Right cardiac atrium (tissue), 5 donors: ENCODE data around the gene DAPK1. TPM values are rescaled to one million over a fixed set of nuclear protein-coding genes. Genes with fewer than 3 reads are reported as not detected.

ENCODE experiments used
- ATAC-seq, 2 donors: fragments of 200-7000 bp; cut with Tn5 transposase; one replicate each; pipeline versions ENCODE4 v1.8.0 to v1.9.1; 2020; ENCODE audit warnings: moderate library complexity in 2 of 2, mild to moderate bottlenecking in 1 of 2
- DNase-seq, 3 donors: peaks; one replicate each; pipeline ENCODE4 v3.0.0-alpha.2; 2020
- H3K27ac ChIP-seq: one replicate; pipeline ENCODE4 v1.5.1; 2013; ENCODE audit warnings: mild to moderate bottlenecking, low read length, control low read depth, moderate library complexity
- H3K27me3 ChIP-seq: one replicate; pipeline ENCODE4 v1.6.1; 2013; ENCODE audit not compliant: control insufficient read depth, insufficient read depth
- H3K4me1 ChIP-seq: one replicate; pipeline ENCODE4 v1.6.1; 2013; ENCODE audit warnings: low read length; ENCODE audit not compliant: control insufficient read depth, insufficient read depth
- H3K4me3 ChIP-seq: one replicate; pipeline ENCODE4 v1.5.1; 2013; ENCODE audit warnings: low read length, control low read depth
- H3K9me3 ChIP-seq: one replicate; pipeline ENCODE4 v1.6.1; 2013; ENCODE audit warnings: low read length; ENCODE audit not compliant: control insufficient read depth
- WGBS: extraction: QIAGEN DNeasy Blood & Tissue Kit; methylation state at CpG from one replicate; pipeline ENCODE4 v1.1.7; 2013; 5-methylcytosine and 5-hydroxymethylcytosine counted together
- intact Hi-C, 4 donors: fragments of 100-400 bp; cut with DNase I; formaldehyde crosslinking; loops; one replicate each; pipeline versions ENCODE4 v1.11.0 to v1.14.0; 2022 to 2023
- polyA plus RNA-seq: library from polyadenylated mRNA; stranded (reverse); fragments of 200-250 nt; gene quantifications from one replicate; pipeline ENCODE4 v1.2.3, GENCODE V29; 2013
- total RNA-seq, 4 donors: library from RNA; stranded (reverse); fragmentation: NEBNext Ultra II Directional; extraction: Animal tissue kit (Norgen Biotek cat#: 25700); gene quantifications; one replicate each; pipeline ENCODE4 v1.2.1, GENCODE V29; 2021
- donor health status: healthy with polysubstance abuse.
- donor health status: DM: no; HTN: yes; CAD: no.
- donor health status: DM: no; HTN: no; CAD: no.
- donor health status: DM: no; HTN: yes; CAD: no; lungs with severe emphysema.
- donor health status: DM: yes; HTN: yes; CAD: no.

Gene DAPK1
- total and polyA plus RNA-seq, 5 donors, result 5.2 to 20.1 (median 18.5) TPM

- intact Hi-C loops, result no loop called here
- H3K4me3 ChIP-seq, result no peak overlapping the region
- H3K4me1 ChIP-seq, result peaks cover 3% of the 10 kb centered on the region
- WGBS, result 92% methylated on average over 7 of the region's 7 CpGs
- no peak for ATAC-seq
- no peak overlapping the region for H3K27ac ChIP-seq
- no peaks in the 10 kb centered on the region for H3K27me3 ChIP-seq
- no peaks in the 10 kb centered on the region for H3K9me3 ChIP-seq
- DNase-seq, result no peak
Observed at GRCh38 chr9:87708986-87709728, 211.5 kb downstream of the DAPK1 start.

- Histone ChIP-seq H3K9me3 (no peaks in the 10 kb centered on the region), H3K4me3 (no peak overlapping the region), H3K27ac (no peak overlapping the region), H3K27me3 (no peaks in the 10 kb centered on the region), H3K4me1 (peaks cover 5% of the 10 kb centered on the region)
- WGBS, result 88% methylated on average over 5 of the region's 5 CpGs
- intact Hi-C loops, result no loop called here
- ATAC-seq, result no peak
- no peak for DNase-seq
Observed at GRCh38 chr9:87710443-87710842, 212.8 kb downstream of the DAPK1 start.

GRCh38 chr9:87711857-87712800, 214.5 kb downstream of the DAPK1 start:
- peaks cover 5% of the 10 kb centered on the region for H3K4me1 ChIP-seq
- H3K4me3 ChIP-seq, result no peak overlapping the region
- 67% methylated on average over 9 of the region's 9 CpGs for WGBS
- intact Hi-C loops, result no loop called here
- H3K27me3 ChIP-seq, result no peaks in the 10 kb centered on the region
- no peak overlapping the region for H3K27ac ChIP-seq
- DNase-seq, result peak in 1 of 3 donors; percentile 29
- peak in 1 of 2 donors; percentile 7 for ATAC-seq
- H3K9me3 ChIP-seq, result no peaks in the 10 kb centered on the region

- no peak overlapping the region for H3K4me3 ChIP-seq
- H3K9me3 ChIP-seq, result no peaks in the 10 kb centered on the region
- WGBS, result 95% methylated on average over 6 of the region's 6 CpGs
- H3K27ac ChIP-seq, result peak overlapping the region; percentile 78
- H3K4me1 ChIP-seq, result peaks cover 5% of the 10 kb centered on the region
- H3K27me3 ChIP-seq, result no peaks in the 10 kb centered on the region
- DNase-seq (no peak), ATAC-seq (peak in 1 of 2 donors; percentile 9)
- intact Hi-C loops, result no loop called here
Observed at GRCh38 chr9:87712801-87713277, 215.2 kb downstream of the DAPK1 start.

GRCh38 chr9:87713278-87713987, 215.8 kb downstream of the DAPK1 start:
- Histone ChIP-seq H3K27ac (peak overlapping the region; percentile 78), H3K4me1 (peaks cover 5% of the 10 kb centered on the region), H3K9me3 (no peaks in the 10 kb centered on the region), H3K27me3 (no peaks in the 10 kb centered on the region), H3K4me3 (no peak overlapping the region)
- peak; percentile 86 to 89 (median 88) for DNase-seq
- intact Hi-C loops, result no loop called here
- 39% methylated on average over 11 of the region's 11 CpGs for WGBS
- peak; percentile 86 to 93 for ATAC-seq

- ATAC-seq (no peak), DNase-seq (no peak)
- Histone ChIP-seq H3K4me3 (no peak overlapping the region), H3K27ac (no peak overlapping the region), H3K4me1 (peaks cover 5% of the 10 kb centered on the region), H3K9me3 (no peaks in the 10 kb centered on the region), H3K27me3 (no peaks in the 10 kb centered on the region)
- intact Hi-C loops, result no loop called here
- 54% methylated on average over 5 of the region's 5 CpGs for WGBS
Observed at GRCh38 chr9:87713988-87714330, 216.3 kb downstream of the DAPK1 start.

- no peaks in the 10 kb centered on the region for H3K27me3 ChIP-seq
- DNase-seq (peak in 1 of 3 donors; percentile 62), ATAC-seq (peak; percentile 62 to 69)
- H3K27ac ChIP-seq, result peak overlapping the region; percentile 59
- H3K9me3 ChIP-seq, result no peaks in the 10 kb centered on the region
- intact Hi-C loops, result no loop called here
- WGBS, result 60% methylated on average over 2 of the region's 2 CpGs
- H3K4me3 ChIP-seq, result no peak overlapping the region
- H3K4me1 ChIP-seq, result peaks cover 5% of the 10 kb centered on the region
Observed at GRCh38 chr9:87714819-87715218, 217.2 kb downstream of the DAPK1 start.

- no peaks in the 10 kb centered on the region for H3K9me3 ChIP-seq
- no peaks in the 10 kb centered on the region for H3K27me3 ChIP-seq
- DNase-seq (no peak), ATAC-seq (no peak)
- intact Hi-C loops, result no loop called here
- H3K27ac ChIP-seq, result no peak overlapping the region
- no peak overlapping the region for H3K4me3 ChIP-seq
- H3K4me1 ChIP-seq, result peaks cover 5% of the 10 kb centered on the region
- 92% methylated on average over 2 of the region's 2 CpGs for WGBS
Observed at GRCh38 chr9:87716141-87716540, 218.5 kb downstream of the DAPK1 start.

- DNase-seq, result no peak
- intact Hi-C loops, result no loop called here
Observed at GRCh38 chr9:87717456-87717855, 219.8 kb downstream of the DAPK1 start.

GRCh38 chr9:87718231-87718630, 220.6 kb downstream of the DAPK1 start:
- Histone ChIP-seq H3K27me3 (no peaks in the 10 kb centered on the region), H3K9me3 (no peaks in the 10 kb centered on the region), H3K4me3 (no peak overlapping the region), H3K4me1 (peaks cover 3% of the 10 kb centered on the region), H3K27ac (no peak overlapping the region)
- peak in 1 of 3 donors; percentile 30 for DNase-seq
- no peak for ATAC-seq
- intact Hi-C loops, result no loop called here
- 97% methylated on average over 3 of the region's 3 CpGs for WGBS

More at GRCh38 chr9:87717456-87717855, 219.8 kb downstream of the DAPK1 start:
- Histone ChIP-seq H3K4me3 (no peak overlapping the region), H3K4me1 (peaks cover 5% of the 10 kb centered on the region), H3K27ac (no peak overlapping the region), H3K9me3 (no peaks in the 10 kb centered on the region), H3K27me3 (no peaks in the 10 kb centered on the region)
- no peak for ATAC-seq
- 95% methylated on average over 1 of the region's 1 CpG for WGBS
